Stimulated activated CD8-positive, alpha-beta memory T cell treated with anti-CD3 and anti-CD28 coated beads, Interleukin-15, amount 100 ng/mL, for 4 hours (primary cell): ENCODE measurements around the gene CD180.
"Not testable (repeated sequence)": the region's sequence is repeated elsewhere in the genome, so short reads cannot be mapped to it uniquely, and the experiment has no call there.

Experiments used
- DNase-seq, 2 donors: peaks; one replicate each; pipeline ENCODE4 v3.0.0-alpha.2; 2020; ENCODE audit warnings: low read depth in 2 of 2

Gene CD180

DNA sequence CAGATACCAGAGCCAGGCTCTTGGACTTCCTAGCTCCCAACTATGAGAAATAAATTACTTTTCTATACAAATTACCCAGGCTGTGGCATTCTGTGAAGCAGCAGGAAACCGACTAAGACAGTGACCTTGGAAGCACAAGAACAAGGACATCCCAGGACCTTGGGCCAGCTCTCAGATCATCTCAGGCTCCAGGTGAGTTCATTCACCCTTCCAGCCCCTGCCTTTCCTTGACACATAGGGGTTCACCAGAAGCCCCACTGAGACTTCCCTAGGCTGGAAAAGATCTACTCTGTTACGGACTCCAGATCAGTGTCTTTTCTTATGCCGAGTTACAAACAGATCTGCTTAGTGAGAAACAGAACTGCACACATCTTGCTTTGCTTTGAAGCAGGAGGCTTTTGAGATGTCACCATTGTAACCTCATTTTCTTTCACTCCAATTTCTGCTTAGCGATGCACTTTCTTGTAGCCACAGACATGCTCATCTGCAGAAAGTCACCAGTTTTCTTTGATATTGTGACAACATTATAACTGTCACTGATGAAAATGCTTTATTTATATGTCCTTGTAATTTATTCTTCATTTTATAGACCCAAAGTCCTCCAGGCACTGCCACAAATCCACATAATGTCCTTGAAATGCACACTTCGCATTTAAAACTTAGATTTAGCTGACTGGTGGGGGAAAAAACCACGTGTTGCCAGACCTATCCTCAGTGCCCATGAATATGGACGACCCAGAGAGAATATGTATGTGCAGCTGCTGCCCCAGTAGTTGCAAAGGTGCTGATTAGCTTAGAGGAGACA, 8.1 kb downstream of the CD180 start:
- no peak for DNase-seq

GRCh38 chr5:67187006-67187715, 9.4 kb downstream of the CD180 start:
- no peak for DNase-seq

DNA sequence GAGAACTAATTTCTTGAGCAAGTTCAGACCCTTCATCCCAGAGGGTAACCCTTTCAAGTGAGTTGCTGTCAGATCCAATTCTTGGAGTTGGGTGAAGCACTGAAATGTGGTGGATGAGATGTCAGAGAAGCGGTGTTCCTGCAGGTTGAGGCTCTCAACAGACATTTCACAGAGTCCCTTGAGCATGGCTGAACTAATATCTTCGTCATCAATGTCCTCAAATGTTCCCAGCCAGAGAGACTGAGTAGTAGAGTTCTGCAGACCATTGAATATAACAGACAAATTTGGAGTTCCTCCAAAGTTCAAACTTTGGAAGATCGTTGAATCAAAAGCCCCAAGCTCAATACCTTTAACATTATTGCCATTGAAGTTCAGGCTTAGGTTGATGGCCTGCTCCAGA, 12.7 kb downstream of the CD180 start:
- no peak for DNase-seq

DNA sequence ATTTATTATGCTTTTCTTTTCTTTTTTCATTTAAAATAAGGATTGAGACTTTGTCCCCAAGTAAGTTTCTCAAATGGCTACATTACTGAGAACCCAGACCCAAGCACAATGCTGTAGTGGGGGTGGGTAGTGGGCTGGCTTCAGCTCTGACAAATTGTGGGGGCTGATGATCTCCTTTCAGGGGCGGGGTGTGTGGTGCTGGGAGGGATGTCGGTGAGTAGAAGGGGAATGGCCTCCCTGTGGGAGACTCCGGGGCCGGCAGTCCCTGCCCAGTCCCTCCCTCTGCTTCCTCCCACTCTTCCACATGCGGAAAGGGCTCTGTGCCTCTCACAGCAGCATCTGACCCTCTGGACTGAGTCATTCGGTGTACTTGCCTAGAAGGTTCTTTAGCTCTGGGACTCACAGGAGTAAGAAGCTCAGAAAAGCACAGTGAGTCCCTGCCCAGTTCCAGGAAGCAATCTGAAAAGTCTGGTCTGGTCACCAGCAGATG, 14.3 kb downstream of the CD180 start:
- no peak for DNase-seq

DNA sequence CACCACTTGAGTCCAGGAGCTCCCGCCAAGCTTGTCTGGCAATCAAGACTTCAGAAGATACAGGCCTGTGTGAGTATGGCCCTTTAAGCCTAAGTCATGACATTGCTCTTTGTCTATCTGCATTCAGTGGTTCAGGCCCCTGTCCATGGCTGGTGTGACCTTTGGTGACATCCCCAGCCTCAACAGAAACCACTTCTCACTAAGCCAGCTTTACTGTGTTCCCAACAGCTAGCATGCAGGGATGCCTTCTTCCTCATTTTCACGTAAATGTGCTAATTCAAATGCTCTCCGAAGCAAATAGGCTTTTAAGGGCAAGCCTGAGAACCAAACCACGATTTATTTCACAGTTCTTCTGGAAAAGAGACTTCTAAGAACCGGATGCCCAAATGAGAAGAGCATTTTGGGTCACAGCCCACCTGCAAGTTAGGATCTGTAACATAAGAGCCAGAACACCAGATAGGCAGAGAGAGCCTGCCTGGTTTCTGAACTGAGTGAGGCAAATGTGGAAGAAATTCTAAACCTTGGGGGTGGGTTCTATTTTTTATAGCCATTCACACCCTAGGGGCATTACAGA, 14.9 kb downstream of the CD180 start:
- DNase-seq: no peak

DNA sequence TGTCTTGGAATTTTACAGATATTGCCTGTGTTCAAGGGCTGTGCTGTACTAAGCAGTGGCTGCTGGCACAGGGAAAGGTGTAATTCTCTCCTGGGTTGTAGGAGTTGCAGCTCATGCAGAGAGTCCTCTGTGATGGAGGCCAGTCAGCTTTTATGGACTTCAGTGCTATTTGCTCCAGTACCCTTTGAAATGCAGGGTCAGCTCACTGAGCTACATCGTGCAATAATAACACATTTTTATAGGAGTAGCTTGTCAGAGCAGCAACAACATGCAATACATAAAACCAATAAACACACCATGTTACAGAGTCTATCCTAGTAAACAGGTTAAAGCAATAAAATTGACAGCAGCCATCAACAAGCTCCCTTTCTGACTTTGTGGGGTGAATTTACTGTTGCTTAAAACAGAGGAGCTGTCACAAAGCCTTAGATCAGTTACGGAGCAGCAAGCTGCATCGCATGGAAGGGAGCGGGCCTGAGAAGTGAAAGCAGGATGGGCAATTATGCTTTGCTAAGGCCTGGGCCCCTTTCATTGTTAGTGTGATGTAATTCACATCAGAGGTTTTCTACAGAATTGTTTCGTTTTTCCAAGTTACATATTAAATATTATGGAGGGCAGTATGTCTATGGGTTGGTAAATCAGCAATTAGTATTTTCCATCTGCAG, 16.8 kb downstream of the CD180 start:
- DNase-seq: no peak

DNA sequence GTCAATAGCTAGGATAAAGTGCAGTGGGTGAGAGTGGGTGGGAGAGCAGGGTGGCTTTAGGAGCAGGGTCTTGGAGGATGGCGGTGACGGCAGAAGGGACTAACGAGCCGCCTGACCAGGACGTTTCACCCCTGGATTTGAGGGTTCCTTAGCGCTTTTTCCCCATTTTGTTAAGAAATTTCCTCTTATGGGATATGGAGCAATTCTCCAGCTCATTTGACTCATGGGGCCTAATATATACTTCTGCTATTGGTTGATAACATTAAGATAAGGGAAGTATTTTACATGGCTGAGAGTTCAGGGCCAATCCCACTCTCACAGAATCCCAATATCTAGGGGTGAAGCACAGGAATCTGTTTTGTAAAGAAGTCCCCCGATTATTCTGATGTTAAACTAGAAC, 17.6 kb downstream of the CD180 start:
- DNase-seq: no peak

DNA sequence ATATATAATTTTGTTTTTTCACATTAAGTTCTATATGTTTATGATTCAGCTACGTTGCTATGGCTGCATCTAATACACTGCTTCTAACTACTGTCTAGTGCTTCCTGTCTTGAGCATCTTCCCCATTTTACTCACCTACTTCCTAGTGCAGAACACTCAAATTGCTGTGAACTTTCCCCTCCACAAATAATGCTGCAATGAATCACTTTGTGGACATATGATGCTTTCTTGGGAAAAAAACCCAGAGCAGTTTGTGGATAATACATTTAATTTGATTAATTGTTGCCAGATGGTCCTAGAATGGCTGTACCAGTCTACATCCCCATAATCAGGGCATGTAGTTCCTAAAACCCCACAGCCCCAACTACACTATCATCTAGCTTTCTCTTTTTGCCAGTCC, 18.5 kb downstream of the CD180 start:
- no peak for DNase-seq

DNA sequence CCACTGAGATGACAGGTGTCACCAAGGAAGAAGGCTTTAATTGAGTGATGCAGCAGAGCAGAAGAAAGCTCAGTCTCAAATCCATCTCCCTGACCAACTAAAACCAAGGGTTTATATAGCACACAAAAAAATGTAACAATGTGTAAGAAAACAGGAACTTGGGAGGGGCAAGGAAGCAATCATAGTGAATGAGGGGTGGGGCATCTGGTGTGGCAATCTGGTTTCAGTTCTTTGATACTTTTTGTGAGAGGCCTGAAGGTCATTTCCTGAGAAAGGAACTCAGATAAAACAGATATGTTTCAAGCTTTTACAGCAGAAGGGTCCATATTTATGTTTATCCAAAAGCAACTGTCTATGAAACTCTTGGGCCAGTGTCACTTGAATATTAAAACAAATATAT, 19.7 kb downstream of the CD180 start:
- DNase-seq: no peak

- DNase-seq: no peak
Measured at GRCh38 chr5:67173959-67174358, 22.6 kb downstream of the CD180 start.

GRCh38 chr5:67173351-67173750, 23.2 kb downstream of the CD180 start:
- not testable (repeated sequence) for DNase-seq

- DNase-seq: no peak
Measured at GRCh38 chr5:67170767-67171166, 25.8 kb downstream of the CD180 start.

GRCh38 chr5:67168069-67168468, 28.5 kb downstream of the CD180 start:
- DNase-seq: no peak

- peak; percentile 30 to 31 for DNase-seq
Measured at GRCh38 chr5:67166460-67167285, 29.9 kb downstream of the CD180 start.

DNA sequence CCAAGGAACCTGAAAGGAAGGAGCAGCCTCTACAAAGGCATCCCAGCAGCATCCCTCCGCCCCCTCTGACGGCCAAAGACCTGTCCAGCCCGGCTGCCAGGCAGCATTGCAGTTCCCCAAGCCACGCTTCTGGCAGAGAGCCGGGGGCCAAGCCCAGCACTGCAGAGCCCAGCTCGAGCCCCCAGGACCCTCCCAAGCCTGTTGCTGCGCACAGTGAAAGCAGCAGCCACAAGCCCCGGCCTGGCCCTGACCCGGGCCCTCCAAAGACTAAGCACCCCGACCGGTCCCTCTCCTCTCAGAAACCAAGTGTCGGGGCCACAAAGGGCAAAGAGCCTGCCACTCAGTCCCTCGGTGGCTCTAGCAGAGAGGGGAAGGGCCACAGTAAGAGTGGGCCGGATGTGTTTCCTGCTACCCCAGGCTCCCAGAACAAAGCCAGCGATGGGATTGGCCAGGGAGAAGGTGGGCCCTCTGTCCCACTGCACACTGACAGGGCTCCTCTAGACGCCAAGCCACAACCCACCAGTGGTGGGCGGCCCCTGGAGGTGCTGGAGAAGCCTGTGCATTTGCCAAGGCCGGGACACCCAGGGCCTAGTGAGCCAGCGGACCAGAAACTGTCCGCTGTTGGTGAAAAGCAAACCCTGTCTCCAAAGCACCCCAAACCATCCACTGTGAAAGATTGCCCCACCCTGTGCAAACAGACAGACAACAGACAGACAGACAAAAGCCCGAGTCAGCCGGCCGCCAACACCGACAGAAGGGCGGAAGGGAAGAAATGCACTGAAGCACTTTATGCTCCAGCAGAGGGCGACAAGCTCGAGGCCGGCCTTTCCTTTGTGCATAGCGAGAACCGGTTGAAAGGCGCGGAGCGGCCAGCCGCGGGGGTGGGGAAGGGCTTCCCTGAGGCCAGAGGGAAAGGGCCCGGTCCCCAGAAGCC, 30.8 kb downstream of the CD180 start:
- DNase-seq: peak; percentile 56 to 60

GRCh38 chr5:67164856-67165525, 31.6 kb downstream of the CD180 start:
- no peak for DNase-seq

GRCh38 chr5:67163863-67164595, 32.6 kb downstream of the CD180 start:
- no peak for DNase-seq

- no peak for DNase-seq
Measured at GRCh38 chr5:67163231-67163756, 33.3 kb downstream of the CD180 start.

DNA sequence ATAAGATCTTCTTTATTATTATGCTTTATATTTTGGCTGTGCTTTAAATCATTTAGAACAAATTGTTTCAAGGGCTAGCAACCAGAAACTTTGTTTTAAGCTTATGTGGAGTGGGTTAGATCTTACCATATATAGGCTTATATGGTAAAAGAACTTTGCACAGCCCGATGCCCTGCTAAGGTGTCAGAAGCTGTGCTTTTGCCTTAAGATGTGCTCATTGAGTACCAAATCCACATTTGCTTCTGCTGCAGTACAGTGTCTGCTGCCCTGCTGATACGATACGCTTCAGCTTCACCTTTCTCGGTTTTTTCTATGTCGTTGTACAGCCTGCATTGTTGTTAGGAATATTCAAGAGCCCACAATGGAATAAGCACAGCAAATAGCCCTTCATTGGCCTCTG, 34.8 kb downstream of the CD180 start:
- DNase-seq: no peak
